HG03066 (cell line): ENCODE results near the gene CISD2.
"Not testable (repeated sequence)": the region's sequence is repeated elsewhere in the genome, so short reads cannot be mapped to it uniquely, and the experiment has no call there.

Source experiments
- ATAC-seq: cut with Tn5 transposase; IDR thresholded peaks from one replicate; pipeline ENCODE4 v1.9.1; 2021; ENCODE audit warnings: low read depth; ENCODE audit not compliant: unreplicated experiment

CISD2 gene

GRCh38 chr4:102868781-102869568 is at the start of gene CISD2:
Gene CISD2 (plus strand): TSS chr4:102868992. CDS start chr4:102869085, 93 bp downstream.
- peak; percentile 80 for ATAC-seq

DNA sequence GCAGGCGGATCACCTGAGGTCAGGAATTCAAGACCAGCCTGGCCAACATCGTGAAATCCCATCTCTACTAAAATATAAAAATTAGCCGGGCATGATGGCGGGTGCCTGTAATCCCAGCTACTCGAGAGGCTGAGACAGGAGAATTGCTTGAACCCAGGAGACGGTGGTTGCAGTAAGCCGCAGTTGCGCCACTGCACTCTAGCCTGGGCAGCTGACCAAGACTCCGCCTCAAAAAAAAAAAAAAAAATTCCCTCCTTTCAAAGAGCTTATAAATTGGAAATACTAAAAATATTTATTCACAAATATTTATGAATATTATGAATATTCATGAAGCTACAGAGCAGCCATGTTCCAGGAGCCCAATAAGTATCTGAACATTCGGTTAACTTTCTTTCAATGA is 49.7 kb upstream of the CISD2 start:
- not testable (repeated sequence) for ATAC-seq

DNA sequence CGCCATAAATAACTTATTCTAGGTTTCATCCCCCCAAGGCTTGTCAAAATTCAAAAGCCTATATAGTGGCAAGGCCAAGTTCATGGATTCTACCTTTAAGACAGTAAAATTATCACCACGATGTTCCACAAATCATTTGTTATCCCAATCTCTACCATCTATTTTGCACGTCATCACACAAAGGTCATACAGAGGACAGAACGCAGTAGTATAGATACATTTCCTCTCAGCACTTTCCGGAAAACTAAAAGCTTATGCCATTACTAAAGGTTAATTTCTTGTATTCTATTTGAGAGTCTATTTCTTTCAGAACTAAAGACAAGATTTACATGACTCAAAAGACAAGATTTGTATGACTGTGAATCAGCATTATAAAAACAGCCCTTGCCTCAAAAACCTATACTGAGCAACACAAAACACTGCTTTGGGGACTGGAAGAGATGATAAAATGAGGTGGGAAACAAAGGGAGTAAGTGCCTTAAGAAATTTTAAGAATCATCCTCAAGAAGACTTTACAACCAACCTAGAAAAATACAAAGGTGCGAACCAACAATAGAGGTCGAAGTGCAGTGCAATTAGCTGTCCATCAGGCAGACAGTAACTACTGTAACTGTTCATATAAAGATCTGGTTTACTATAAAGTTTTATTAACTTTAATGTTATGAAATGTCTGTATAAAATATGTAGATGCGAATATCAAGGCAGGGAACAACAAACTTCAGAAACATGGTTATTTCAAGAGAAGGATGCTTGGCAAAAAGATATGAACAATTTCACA is 49.0 kb upstream of the CISD2 start:
- no peak for ATAC-seq

GRCh38 chr4:102823464-102823863 is 45.3 kb upstream of the CISD2 start:
- ATAC-seq: no peak

DNA sequence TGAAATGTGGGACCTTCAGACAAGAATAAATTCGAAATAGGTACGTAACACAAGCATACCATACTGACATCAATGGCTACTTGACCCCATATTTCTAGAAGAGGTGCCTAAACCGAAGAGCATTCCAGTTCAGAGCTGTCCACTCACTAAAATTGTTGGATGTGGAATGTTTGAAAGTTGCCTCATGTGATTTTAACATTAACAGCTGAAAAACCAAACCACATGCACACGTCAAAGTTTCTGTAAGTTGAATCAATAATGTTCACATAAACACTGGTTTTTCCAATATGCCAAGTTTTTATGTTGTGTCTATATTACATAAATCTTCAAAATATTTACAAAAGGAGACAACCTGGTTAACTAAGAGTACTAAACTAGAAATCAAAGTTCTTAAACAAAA is 44.9 kb upstream of the CISD2 start:
- ATAC-seq: no peak

GRCh38 chr4:102824398-102824797 is 44.4 kb upstream of the CISD2 start:
- no peak for ATAC-seq

DNA sequence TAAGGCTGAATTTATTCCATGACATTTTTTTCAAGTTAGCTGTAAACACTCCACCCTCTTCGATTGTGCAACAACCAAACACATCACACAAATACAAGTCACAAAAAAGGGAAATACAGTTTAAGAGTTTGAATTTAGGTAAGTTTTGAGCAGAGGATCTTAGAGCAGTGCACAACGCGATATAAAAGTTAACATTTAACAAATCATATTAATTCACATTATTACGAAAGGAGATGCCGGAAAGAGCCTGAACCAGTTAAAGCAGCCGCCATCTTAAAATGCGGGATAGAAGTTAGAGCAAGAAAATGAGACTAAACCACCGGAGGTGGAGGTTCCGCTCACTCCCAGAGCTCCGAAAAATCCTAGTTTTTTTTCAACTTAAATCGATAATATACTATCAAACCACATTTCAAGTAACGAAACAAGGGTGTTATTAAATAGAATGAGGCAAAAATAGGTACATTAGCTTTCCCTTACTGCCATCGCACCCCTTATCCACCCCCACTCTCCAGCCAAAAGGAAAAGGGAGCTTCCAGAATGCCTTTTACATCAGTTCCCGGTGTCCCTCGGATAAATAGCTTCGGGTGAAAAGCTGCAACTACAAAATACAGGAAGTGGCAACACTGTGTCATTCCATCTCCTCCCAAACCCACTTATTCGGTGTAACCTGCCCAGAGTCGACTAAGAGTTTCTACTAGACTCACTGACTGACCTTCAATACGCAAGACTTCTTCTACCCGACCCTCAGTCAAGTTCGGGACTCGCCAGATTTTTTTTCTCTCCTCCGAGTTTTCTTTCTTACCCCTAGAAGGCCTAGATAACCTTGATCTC is 43.3 kb upstream of the CISD2 start:
- ATAC-seq: no peak

GRCh38 chr4:102826105-102826889 is 42.5 kb upstream of the CISD2 start:
- no peak for ATAC-seq

- ATAC-seq: peak; percentile 29
Measured at GRCh38 chr4:102826890-102827673, 41.7 kb upstream of the CISD2 start, which contains the start of gene UBE2D3. Gene UBE2D3 (minus strand): TSS chr4:102827551. CDS start chr4:102826508, 1,043 bp downstream.

GRCh38 chr4:102827674-102828496 is 40.9 kb upstream of the CISD2 start:
- ATAC-seq: peak; percentile 68

DNA sequence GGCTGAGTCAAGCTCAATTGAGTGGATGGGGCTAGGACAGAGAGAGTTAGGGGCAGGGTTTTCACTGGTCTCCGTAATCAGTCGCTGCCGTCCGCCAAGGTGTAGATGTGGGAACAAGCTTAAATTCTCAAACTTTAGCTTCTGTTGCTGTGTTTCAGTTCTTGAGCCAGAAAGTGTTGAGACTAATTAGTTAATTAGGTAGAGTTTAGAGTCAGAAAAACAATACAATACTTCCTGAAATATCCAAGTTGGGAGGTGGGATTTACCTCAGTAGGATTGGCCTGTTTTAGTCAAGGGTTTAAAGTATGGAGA is 40.3 kb upstream of the CISD2 start:
- ATAC-seq: no peak

GRCh38 chr4:102829803-102830202 is 39.0 kb upstream of the CISD2 start:
- no peak for ATAC-seq

- ATAC-seq: no peak
Measured at GRCh38 chr4:102832105-102832504, 36.7 kb upstream of the CISD2 start.

DNA sequence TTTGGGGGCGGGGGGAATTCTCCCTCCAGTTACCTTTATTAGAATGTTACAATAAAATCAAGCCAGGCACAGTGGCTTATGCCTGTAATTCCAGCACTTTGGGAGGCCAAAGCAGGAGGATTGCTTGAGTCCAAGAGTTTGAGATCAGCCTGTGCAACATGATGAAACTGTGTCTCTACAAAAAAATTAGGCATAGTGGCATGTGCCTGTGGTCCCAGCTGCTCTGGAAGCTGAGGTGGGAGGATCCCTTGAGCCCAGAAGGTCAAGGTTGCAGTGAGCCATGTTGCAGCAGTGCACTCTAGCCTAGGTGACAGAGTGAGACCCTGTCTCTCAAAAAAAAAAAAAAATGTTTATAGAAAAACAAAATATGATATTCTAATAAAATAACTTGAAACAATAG is 36.1 kb upstream of the CISD2 start:
- ATAC-seq: no peak

DNA sequence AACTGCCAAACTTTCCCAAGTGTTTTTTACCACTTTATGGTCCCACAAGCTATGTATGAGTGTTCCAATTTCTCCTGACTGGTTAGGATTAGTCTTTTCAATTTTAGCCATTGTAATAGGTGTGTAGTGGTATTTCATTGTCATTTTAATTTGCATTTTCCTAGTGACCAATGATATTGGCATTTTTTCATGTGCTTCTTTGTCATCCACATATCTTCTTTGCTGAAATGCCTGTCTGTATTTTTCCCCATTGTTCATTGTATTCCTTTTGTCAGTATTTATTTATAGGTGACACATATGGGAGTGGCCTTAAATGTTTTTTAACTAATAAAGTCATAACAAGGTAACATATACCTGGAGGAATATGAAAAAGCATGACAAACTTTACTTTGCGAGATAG is 32.2 kb upstream of the CISD2 start:
- no peak for ATAC-seq

GRCh38 chr4:102842367-102842766 is 26.4 kb upstream of the CISD2 start:
- no peak for ATAC-seq

GRCh38 chr4:102843273-102843672 is 25.5 kb upstream of the CISD2 start:
- ATAC-seq: no peak

- ATAC-seq: no peak
Measured at GRCh38 chr4:102843938-102844337, 24.9 kb upstream of the CISD2 start.

DNA sequence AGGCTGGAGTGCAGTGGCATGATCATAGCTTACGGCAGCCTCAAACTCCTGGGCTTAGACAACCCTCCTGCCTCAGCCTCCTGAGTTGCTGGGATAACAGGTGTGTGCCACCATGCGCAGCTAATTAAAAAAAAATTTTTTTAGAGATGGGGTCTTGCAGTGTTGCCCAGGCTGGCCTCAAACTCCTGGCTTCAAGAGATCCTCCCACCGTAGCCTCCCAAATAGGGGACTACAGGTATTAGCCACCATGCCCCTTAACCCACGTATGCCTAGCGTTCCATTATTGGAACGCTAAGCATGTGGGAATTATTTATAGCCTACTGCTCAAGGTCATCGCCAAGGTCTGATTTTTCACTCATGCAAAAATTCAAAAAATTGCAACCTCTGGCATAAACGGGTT is 21.1 kb upstream of the CISD2 start:
- no peak for ATAC-seq
